Activated CD4-positive, alpha-beta memory T cell treated with anti-CD3 and anti-CD28 coated beads for 36 hours (primary cell): ENCODE measurements around the gene INPP5E. TPM values are rescaled to one million over a fixed set of nuclear protein-coding genes. Genes with fewer than 3 reads are reported as not detected.
A peak's percentile ranks its signal among the peaks of the same experiment; 100 is the strongest.

ENCODE experiments used
- CTCF ChIA-PET: fragments of 350-600 bp; sonication (Branson Sonifier 250); formaldehyde crosslinking; loops from one replicate; lab custom pipeline; 2021; ENCODE audit warnings: antibody characterized with exemption, inconsistent platforms; lab: Charles Lee
- POLR2A ChIA-PET: fragments of 350-600 bp; sonication (Branson Sonifier 250); formaldehyde crosslinking; loops from one replicate; lab custom pipeline; 2021; ENCODE audit warnings: antibody characterized with exemption; lab: Charles Lee
- DNase-seq: peaks from one replicate; pipeline ENCODE4 v3.0.0-alpha.2; 2020
- H3K27ac Mint-ChIP-seq: one replicate; pipeline ENCODE4 v1.8.0; 2021; ENCODE audit warnings: mixed read lengths
- H3K27me3 Mint-ChIP-seq: one replicate; pipeline ENCODE4 v1.8.0; 2021; ENCODE audit warnings: mixed read lengths
- H3K36me3 Mint-ChIP-seq: one replicate; pipeline ENCODE4 v1.8.0; 2021; ENCODE audit warnings: mixed read lengths
- H3K4me1 Mint-ChIP-seq: one replicate; pipeline ENCODE4 v1.8.0; 2021; ENCODE audit warnings: low read depth, mixed read lengths
- H3K4me3 Mint-ChIP-seq: one replicate; pipeline ENCODE4 v1.8.0; 2021; ENCODE audit warnings: mild to moderate bottlenecking, mixed read lengths
- H3K9me3 Mint-ChIP-seq: one replicate; pipeline ENCODE4 v1.8.0; 2021; ENCODE audit warnings: mixed read lengths
- intact Hi-C: fragments of 100-400 bp; cut with micrococcal nuclease; formaldehyde crosslinking; loops from one replicate; pipeline ENCODE4 v1.15.1; 2023
- total RNA-seq, 2 experiments: library from RNA; stranded (reverse); gene quantifications; one replicate each; pipeline ENCODE4 v1.2.3, GENCODE V29; 2021

INPP5E gene
- total RNA-seq, 2 experiments from 2014 or later = 18.8 to 21.3 TPM

DNA sequence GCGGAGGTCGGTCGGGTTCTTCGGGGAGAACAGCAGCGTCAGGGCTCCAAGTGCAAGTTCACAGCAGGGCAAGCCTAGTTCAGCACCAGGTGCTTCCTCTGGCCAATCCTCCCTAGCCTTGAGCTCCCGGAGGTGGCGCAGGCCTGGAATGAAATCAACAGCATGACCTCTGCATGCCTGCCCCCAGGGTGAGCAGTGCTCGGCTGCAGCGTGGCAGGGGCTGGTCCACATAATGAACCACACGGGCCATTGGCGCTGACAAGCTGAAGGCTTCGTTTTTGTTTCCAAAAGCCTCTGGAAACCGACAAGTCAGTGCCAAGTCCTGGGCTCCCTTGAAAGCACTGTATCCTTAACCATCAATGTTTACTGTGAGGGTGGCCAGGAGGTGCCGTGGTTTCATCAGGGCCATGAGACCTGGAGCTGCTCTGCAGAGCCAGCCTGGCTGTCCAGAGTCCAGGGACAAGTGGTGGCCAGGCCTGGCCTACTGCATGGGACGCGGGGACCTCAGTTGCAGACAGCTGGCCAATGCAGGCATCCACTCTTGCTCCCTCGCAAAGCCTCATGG, 2.1 kb upstream of the INPP5E start:
- ChIA-PET CTCF (interaction anchor here (1.5 kb wide), 1 partner anchor 41 kb away, joined by 3 read pairs; no protein-coding TSS in a partner anchor), POLR2A (no interaction called here)
- no peak overlapping the region for H3K4me3 Mint-ChIP-seq
- no peaks in the 10 kb centered on the region for H3K27me3 Mint-ChIP-seq
- H3K9me3 Mint-ChIP-seq = no peaks in the 10 kb centered on the region
- peaks cover 23% of the 10 kb centered on the region for H3K36me3 Mint-ChIP-seq
- peaks cover 15% of the 10 kb centered on the region for H3K4me1 Mint-ChIP-seq
- DNase-seq = no peak
- no peak overlapping the region for H3K27ac Mint-ChIP-seq
- intact Hi-C loops = no loop called here

DNA sequence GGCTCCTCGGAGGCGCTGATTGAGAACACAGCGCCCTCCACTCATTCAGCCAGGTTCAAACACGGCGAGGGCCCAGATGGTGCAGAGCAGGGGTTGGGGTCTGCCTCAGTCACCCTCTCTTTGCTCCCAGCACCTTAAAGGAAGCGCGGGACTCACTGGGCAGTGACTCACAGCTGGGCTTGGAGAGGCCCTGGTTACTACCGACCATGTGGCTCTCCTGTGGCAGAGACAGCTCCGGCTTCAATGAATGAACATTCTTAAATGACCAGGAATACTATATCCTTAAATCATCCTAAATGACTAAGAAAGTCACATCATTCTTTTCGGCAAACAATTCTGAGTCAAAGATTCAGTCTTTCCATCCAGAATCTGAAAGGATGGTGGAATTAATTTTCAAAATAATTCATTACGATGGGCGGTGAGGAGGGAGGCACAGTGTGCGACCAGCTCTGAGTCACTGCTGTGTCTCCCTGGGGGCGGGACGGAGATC, 1.6 kb upstream of the INPP5E start:
- peaks cover 20% of the 10 kb centered on the region for H3K36me3 Mint-ChIP-seq
- intact Hi-C loops = no loop called here
- peaks cover 19% of the 10 kb centered on the region for H3K4me1 Mint-ChIP-seq
- CTCF ChIA-PET = interaction anchor here (1.5 kb wide), 1 partner anchor 40 kb away, joined by 3 read pairs; no protein-coding TSS in a partner anchor
- no peaks in the 10 kb centered on the region for H3K9me3 Mint-ChIP-seq
- H3K27me3 Mint-ChIP-seq = no peaks in the 10 kb centered on the region
- DNase-seq = no peak
- H3K4me3 Mint-ChIP-seq = no peak overlapping the region
- H3K27ac Mint-ChIP-seq = no peak overlapping the region
- POLR2A ChIA-PET = no interaction called here

GRCh38 chr9:136438548-136439480, 831 bp downstream of the INPP5E start:
- intact Hi-C loops = loop anchor here (1.0 to 5.0 kb wide), 4 partner anchors 28 to 76 kb away; partner anchors contain the start of genes DNLZ, SEC16A and SNAPC4
- POLR2A ChIA-PET = interaction anchor here (0.8 to 1.3 kb wide), 5 partner anchors 14 to 207 kb away, joined by 3 to 4 read pairs (median 3); no protein-coding TSS in a partner anchor
- Mint-ChIP-seq H3K27me3 (no peaks in the 10 kb centered on the region), H3K36me3 (peaks cover 15% of the 10 kb centered on the region), H3K27ac (peak overlapping the region; percentile 66), H3K9me3 (no peaks in the 10 kb centered on the region), H3K4me3 (peak overlapping the region; percentile 88), H3K4me1 (peaks cover 23% of the 10 kb centered on the region)
- CTCF ChIA-PET = interaction anchor here (1.0 to 1.5 kb wide), 2 partner anchors 45 to 75 kb away, joined by 4 to 12 read pairs; partner anchors contain the start of gene DNLZ
- DNase-seq = peak; percentile 74

GRCh38 chr9:136437839-136438547, 1.7 kb downstream of the INPP5E start:
- H3K36me3 Mint-ChIP-seq = peaks cover 11% of the 10 kb centered on the region
- no peaks in the 10 kb centered on the region for H3K27me3 Mint-ChIP-seq
- ChIA-PET CTCF (interaction anchor here (1.0 to 1.5 kb wide), 2 partner anchors 46 to 74 kb away, joined by 4 to 12 read pairs; partner anchors contain the start of gene DNLZ), POLR2A (interaction anchor here (0.8 to 1.3 kb wide), 5 partner anchors 15 to 208 kb away, joined by 3 to 4 read pairs (median 3); no protein-coding TSS in a partner anchor)
- peaks cover 23% of the 10 kb centered on the region for H3K4me1 Mint-ChIP-seq
- peak; percentile 31 for DNase-seq
- intact Hi-C loops = loop anchor here (2.0 to 5.0 kb wide), 3 partner anchors 36 to 75 kb away; partner anchors contain the start of genes DNLZ, SEC16A and SNAPC4
- no peaks in the 10 kb centered on the region for H3K9me3 Mint-ChIP-seq
- H3K27ac Mint-ChIP-seq = peak overlapping the region; percentile 66
- peak overlapping the region; percentile 88 for H3K4me3 Mint-ChIP-seq

DNA sequence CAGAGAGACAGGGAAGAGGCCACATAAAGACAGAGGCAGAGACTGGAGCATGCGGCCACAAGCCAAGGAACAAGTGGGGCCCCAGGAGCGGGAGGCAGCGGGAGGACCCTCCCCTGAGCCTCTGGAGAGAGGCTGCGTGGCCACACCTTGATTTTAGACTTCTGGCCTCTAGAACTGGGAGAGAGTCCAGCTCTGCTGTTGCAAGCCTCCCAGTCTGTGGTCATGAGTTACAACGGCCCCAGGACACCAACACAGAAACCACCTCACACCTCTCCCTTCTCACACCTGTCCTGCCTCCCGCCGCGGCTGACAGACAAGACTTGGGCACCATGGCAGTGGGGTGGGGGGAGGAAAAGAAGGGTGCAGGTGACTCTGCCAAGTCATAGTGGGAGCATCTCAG, 2.2 kb downstream of the INPP5E start:
- Mint-ChIP-seq H3K27me3 (no peaks in the 10 kb centered on the region), H3K27ac (peak overlapping the region; percentile 45), H3K36me3 (peaks cover 7% of the 10 kb centered on the region), H3K4me3 (peak overlapping the region; percentile 88), H3K4me1 (peaks cover 23% of the 10 kb centered on the region), H3K9me3 (no peaks in the 10 kb centered on the region)
- intact Hi-C loops = loop anchor here (5.0 kb wide), 2 partner anchors 35 to 45 kb away; partner anchors contain the start of genes SEC16A and SNAPC4
- ChIA-PET CTCF (no interaction called here), POLR2A (no interaction called here)
- DNase-seq = no peak

DNA sequence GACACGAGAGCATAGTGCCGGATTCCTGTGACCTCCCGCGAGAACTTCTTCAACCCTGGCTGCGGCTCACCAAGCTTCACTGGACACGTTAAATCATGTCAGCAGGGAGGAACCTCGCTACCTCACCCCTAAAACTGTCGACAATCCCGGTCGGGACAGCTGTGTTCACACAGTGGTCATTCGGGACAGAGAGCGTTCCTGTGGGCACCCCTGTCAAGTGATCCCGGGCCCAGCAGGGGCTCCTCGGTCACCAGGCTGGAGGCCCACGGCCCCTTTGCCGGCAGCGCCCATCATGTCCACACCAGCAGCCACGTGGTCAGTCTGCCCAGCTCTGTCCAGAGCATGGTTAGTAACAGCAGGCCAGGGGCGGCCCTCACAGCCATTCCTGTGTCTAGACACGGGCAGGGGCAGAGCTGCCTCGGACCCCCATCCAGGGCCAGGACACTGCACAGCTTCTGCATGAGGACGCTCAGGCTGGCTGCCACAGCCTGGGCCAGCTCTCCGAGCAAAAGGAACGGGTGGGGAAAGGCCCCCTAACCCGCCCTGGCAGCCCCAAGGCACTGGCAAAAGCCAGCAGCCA, 3.5 kb downstream of the INPP5E start:
- no peak for DNase-seq
- no peaks in the 10 kb centered on the region for H3K9me3 Mint-ChIP-seq
- peaks cover 3% of the 10 kb centered on the region for H3K36me3 Mint-ChIP-seq
- POLR2A ChIA-PET = interaction anchor here (0.6 kb wide), 1 partner anchor 61 kb away, joined by 3 read pairs; no protein-coding TSS in a partner anchor
- peaks cover 23% of the 10 kb centered on the region for H3K4me1 Mint-ChIP-seq
- intact Hi-C loops = loop anchor here (5.0 kb wide), 2 partner anchors 34 to 46 kb away; partner anchors contain the start of genes SEC16A and SNAPC4
- CTCF ChIA-PET = no interaction called here
- H3K4me3 Mint-ChIP-seq = no peak overlapping the region
- no peaks in the 10 kb centered on the region for H3K27me3 Mint-ChIP-seq
- no peak overlapping the region for H3K27ac Mint-ChIP-seq

- Mint-ChIP-seq H3K27me3 (no peaks in the 10 kb centered on the region), H3K9me3 (no peaks in the 10 kb centered on the region)
- POLR2A ChIA-PET = no interaction called here
These were observed 5.0 kb downstream of the INPP5E start for GRCh38 chr9:136434580-136435169.

DNA sequence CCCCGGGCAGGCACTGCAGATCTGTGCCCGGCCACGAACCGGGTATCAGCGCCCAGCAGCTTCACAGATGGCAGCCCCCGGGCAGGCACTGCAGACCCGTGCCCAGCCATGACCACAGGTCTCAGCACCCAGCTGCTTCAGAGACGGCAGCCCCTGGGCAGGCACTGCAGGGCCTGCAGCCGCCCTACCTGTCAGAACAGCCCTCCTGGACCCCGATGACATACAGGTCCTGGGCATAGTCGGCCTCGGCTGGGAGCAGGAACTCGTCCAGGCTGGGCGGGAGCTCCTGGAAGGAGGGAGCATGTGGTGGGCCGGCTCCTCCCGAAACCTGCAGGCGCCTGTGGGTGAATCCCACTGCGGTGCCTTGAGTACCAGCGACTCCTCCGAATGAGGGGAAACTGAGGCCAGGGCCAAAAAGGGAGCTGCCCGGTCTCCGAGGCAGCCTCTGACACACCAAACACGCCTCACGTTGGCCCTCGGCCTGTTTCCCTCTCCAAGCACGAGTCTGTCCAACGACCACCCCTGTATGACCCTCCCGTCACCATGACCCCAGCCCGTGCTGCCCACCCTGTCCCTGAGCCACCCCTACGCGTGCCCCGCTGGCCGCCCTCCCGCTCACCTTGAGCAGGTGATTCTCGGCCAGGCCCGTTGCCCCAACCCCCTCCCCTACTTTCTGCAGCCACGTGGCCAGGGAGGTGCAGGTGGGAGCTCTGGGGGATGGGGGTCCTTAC, 5.6 kb downstream of the INPP5E start:
- Mint-ChIP-seq H3K9me3 (no peaks in the 10 kb centered on the region), H3K27me3 (no peaks in the 10 kb centered on the region), H3K4me3 (no peak overlapping the region), H3K4me1 (peaks cover 23% of the 10 kb centered on the region), H3K27ac (no peak overlapping the region), H3K36me3 (peaks cover 8% of the 10 kb centered on the region)
- intact Hi-C loops = no loop called here
- no peak for DNase-seq
- ChIA-PET POLR2A (no interaction called here), CTCF (interaction anchor here (0.6 kb wide), 1 partner anchor 10 kb away, joined by 3 read pairs; no protein-coding TSS in a partner anchor)

More at GRCh38 chr9:136434580-136435169, 5.0 kb downstream of the INPP5E start:
- peaks cover 5% of the 10 kb centered on the region for H3K36me3 Mint-ChIP-seq
- CTCF ChIA-PET = interaction anchor here (0.6 kb wide), 1 partner anchor 11 kb away, joined by 3 read pairs; no protein-coding TSS in a partner anchor
- H3K27ac Mint-ChIP-seq = no peak overlapping the region
- H3K4me1 Mint-ChIP-seq = peaks cover 23% of the 10 kb centered on the region
- H3K4me3 Mint-ChIP-seq = no peak overlapping the region
- intact Hi-C loops = loop anchor here (5.0 kb wide), 2 partner anchors 32 to 48 kb away; partner anchors contain the start of genes SEC16A and SNAPC4
- DNase-seq = no peak

DNA sequence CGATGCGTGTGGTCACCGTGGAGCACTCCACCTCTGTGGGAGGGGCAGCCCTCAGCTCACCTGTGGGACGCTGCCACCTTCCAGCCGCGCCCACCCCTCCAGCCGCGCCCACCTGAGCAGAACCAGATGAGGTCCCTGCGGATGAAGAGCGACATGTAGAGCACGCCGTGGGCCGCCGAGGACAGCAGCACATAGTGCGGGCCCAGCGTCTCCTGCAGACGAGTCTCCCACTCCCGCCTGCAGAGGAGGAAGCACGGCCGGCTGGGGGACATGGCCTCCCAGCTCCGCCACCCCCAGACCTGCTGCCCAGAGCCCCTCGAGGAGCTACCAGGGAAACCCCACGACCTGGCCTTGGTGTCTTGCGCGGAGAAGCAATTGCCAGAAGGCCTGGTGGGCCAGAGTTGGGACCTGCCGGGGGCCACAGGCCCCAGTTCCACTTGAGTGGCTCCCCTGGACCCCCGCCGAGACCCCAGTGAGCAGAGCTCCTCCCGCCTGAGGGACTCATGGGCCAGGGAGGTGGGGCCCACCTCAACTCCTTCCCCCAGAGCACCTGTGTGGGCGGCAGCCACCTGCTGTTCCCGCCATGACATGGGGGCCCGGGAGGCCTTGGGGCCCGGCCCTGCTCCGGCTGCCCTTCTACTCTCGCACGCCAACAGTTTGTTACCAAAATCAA, 6.5 kb downstream of the INPP5E start:
- POLR2A ChIA-PET = interaction anchor here (1.0 kb wide), 1 partner anchor 29 kb away, joined by 3 read pairs; no protein-coding TSS in a partner anchor
- peaks cover 10% of the 10 kb centered on the region for H3K36me3 Mint-ChIP-seq
- H3K9me3 Mint-ChIP-seq = no peaks in the 10 kb centered on the region
- no peaks in the 10 kb centered on the region for H3K27me3 Mint-ChIP-seq
- CTCF ChIA-PET = no interaction called here
- DNase-seq = no peak
- no peak overlapping the region for H3K4me3 Mint-ChIP-seq
- intact Hi-C loops = no loop called here
- H3K27ac Mint-ChIP-seq = no peak overlapping the region
- peaks cover 21% of the 10 kb centered on the region for H3K4me1 Mint-ChIP-seq

DNA sequence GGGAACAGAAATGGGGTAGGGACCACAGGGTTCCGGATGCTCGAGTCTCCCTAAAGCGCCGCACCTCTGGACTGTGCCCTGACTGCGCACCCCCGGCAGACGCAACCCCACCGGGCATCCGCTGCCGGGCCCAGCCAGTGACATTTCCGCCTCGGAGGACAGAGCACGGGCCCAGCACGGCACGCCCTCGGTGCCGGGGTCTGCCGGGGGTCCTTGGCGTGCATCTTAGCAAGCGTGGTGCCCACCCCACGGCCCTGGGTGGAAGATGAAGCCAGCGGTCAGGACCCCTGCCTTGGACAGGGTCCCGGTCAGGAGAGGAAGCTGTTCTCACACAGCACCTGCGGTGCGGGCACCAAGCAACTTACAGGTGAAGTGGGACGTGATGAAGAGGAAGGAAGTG, 7.1 kb downstream of the INPP5E start:
- intact Hi-C loops = no loop called here
- Mint-ChIP-seq H3K27ac (no peak overlapping the region), H3K27me3 (no peaks in the 10 kb centered on the region), H3K4me1 (peaks cover 16% of the 10 kb centered on the region), H3K4me3 (no peak overlapping the region), H3K36me3 (peaks cover 9% of the 10 kb centered on the region), H3K9me3 (no peaks in the 10 kb centered on the region)
- CTCF ChIA-PET = no interaction called here
- POLR2A ChIA-PET = interaction anchor here (1.0 kb wide), 1 partner anchor 28 kb away, joined by 3 read pairs; no protein-coding TSS in a partner anchor
- no peak for DNase-seq
